Osteoblast (primary cell): Measurements from ENCODE around the gene GADD45A. TPM values are rescaled to one million over a fixed set of nuclear protein-coding genes. Genes with fewer than 3 reads are reported as not detected.

Source experiments
- DNase-seq: peaks from one replicate; pipeline ENCODE4 v3.0.0; 2011; ENCODE audit warnings: low spot score, mixed read lengths; ENCODE audit not compliant: insufficient read length; ENCODE audit errors: missing footprints
- H2AFZ ChIP-seq: 2 replicates; pipeline ENCODE4 v1.6.0; 2011; ENCODE audit warnings: mild to moderate bottlenecking, low read length
- H3K27ac ChIP-seq: 2 replicates; pipeline ENCODE4 v1.5.1; 2011; ENCODE audit warnings: mild to moderate bottlenecking, low read depth, low read length, moderate library complexity
- H3K27me3 ChIP-seq: 2 replicates; pipeline ENCODE4 v1.6.0; 2012; ENCODE audit warnings: mild to moderate bottlenecking, control low read depth, inconsistent platforms, low read length, moderate library complexity; ENCODE audit not compliant: insufficient read depth
- H3K36me3 ChIP-seq: 2 replicates; pipeline ENCODE4 v1.5.1; 2011; ENCODE audit warnings: mild to moderate bottlenecking, low read length, control low read depth, moderate library complexity; ENCODE audit not compliant: insufficient read depth
- H3K4me1 ChIP-seq: 2 replicates; pipeline ENCODE4 v1.5.1; 2011; ENCODE audit warnings: mild to moderate bottlenecking, low read length, control low read depth, moderate library complexity; ENCODE audit not compliant: insufficient read depth
- H3K4me2 ChIP-seq: 2 replicates; pipeline ENCODE4 v1.6.0; 2011; ENCODE audit warnings: mild to moderate bottlenecking, low read length; ENCODE audit not compliant: insufficient read depth
- H3K4me3 ChIP-seq: fragments of 200-600 bp; sonication (generic); 3 replicates; pipeline ENCODE4 v1.5.1; 2012; ENCODE audit warnings: mild to moderate bottlenecking, low read length, inconsistent platforms; ENCODE audit not compliant: insufficient read depth
- H3K79me2 ChIP-seq: 2 replicates; pipeline ENCODE4 v1.6.0; 2012; ENCODE audit warnings: mild to moderate bottlenecking, low read length, control low read depth, inconsistent platforms; ENCODE audit not compliant: insufficient read depth
- H3K9me3 ChIP-seq: 2 replicates; pipeline ENCODE4 v1.5.1; 2011; ENCODE audit warnings: low read depth, low read length, control low read depth
- H4K20me1 ChIP-seq: 2 replicates; pipeline ENCODE4 v1.6.0; 2012; ENCODE audit warnings: mild to moderate bottlenecking, low read length, control low read depth; ENCODE audit not compliant: insufficient read depth
- CTCF ChIP-seq: IDR thresholded peaks from 2 replicates; pipeline ENCODE4 v1.5.1; 2011; ENCODE audit warnings: mild to moderate bottlenecking, low read depth, low read length, moderate library complexity; ENCODE audit errors: extremely low read depth
- total RNA-seq: library from RNA; depleted of rRNA; stranded (reverse); fragments of >200 nt; gene quantifications from 2 replicates; pipeline ENCODE4 v1.2.3, GENCODE V29; 2012

The GADD45A gene
- total RNA-seq, 1 donor = 48.9 TPM

- no peaks in the 10 kb centered on the region for H3K27me3 ChIP-seq
- no peak overlapping the region for H3K27ac ChIP-seq
- no peaks in the 10 kb centered on the region for H3K36me3 ChIP-seq
- no peaks in the 10 kb centered on the region for H3K9me3 ChIP-seq
- H2AFZ ChIP-seq = no peak overlapping the region
- H3K4me3 ChIP-seq = no peak overlapping the region
- no peak for TF ChIP-seq CTCF
- no peaks in the 10 kb centered on the region for H4K20me1 ChIP-seq
- H3K4me2 ChIP-seq = no peak overlapping the region
- H3K79me2 ChIP-seq = no peaks in the 10 kb centered on the region
- peaks cover 27% of the 10 kb centered on the region for H3K4me1 ChIP-seq
- DNase-seq = no peak
Observed at GRCh38 chr1:67647036-67647798, 37.8 kb upstream of the GADD45A start.

GRCh38 chr1:67647814-67648358, 37.1 kb upstream of the GADD45A start:
- no peak for TF ChIP-seq CTCF
- H3K4me3 ChIP-seq = no peak overlapping the region
- no peak for DNase-seq
- no peaks in the 10 kb centered on the region for H3K36me3 ChIP-seq
- H3K4me1 ChIP-seq = peaks cover 31% of the 10 kb centered on the region
- no peaks in the 10 kb centered on the region for H3K9me3 ChIP-seq
- no peak overlapping the region for H2AFZ ChIP-seq
- no peaks in the 10 kb centered on the region for H3K79me2 ChIP-seq
- H3K27ac ChIP-seq = no peak overlapping the region
- no peaks in the 10 kb centered on the region for H4K20me1 ChIP-seq
- H3K27me3 ChIP-seq = no peaks in the 10 kb centered on the region
- no peak overlapping the region for H3K4me2 ChIP-seq

GRCh38 chr1:67648582-67649326, 36.2 kb upstream of the GADD45A start:
- H3K4me2 ChIP-seq = no peak overlapping the region
- H3K27me3 ChIP-seq = no peaks in the 10 kb centered on the region
- no peak overlapping the region for H3K4me3 ChIP-seq
- H3K4me1 ChIP-seq = peaks cover 33% of the 10 kb centered on the region
- no peaks in the 10 kb centered on the region for H3K36me3 ChIP-seq
- no peak overlapping the region for H2AFZ ChIP-seq
- no peaks in the 10 kb centered on the region for H3K79me2 ChIP-seq
- no peak for TF ChIP-seq CTCF
- H4K20me1 ChIP-seq = no peaks in the 10 kb centered on the region
- no peak overlapping the region for H3K27ac ChIP-seq
- DNase-seq = no peak
- H3K9me3 ChIP-seq = no peaks in the 10 kb centered on the region

GRCh38 chr1:67650061-67650460, 34.9 kb upstream of the GADD45A start:
- Histone ChIP-seq H3K27ac (no peak overlapping the region), H3K4me1 (peaks cover 33% of the 10 kb centered on the region), H3K36me3 (no peaks in the 10 kb centered on the region), H3K27me3 (no peaks in the 10 kb centered on the region), H3K4me2 (no peak overlapping the region), H3K4me3 (no peak overlapping the region), H4K20me1 (no peaks in the 10 kb centered on the region), H3K79me2 (no peaks in the 10 kb centered on the region), H2AFZ (no peak overlapping the region), H3K9me3 (no peaks in the 10 kb centered on the region)
- no peak for TF ChIP-seq CTCF
- no peak for DNase-seq
